GM12878 (cell line): ENCODE data around the gene BNIP3. TPM values are rescaled to one million over a fixed set of nuclear protein-coding genes. Genes with fewer than 3 reads are reported as not detected.

Experiments
- ASH2L ChIP-seq: fragments of 300-600, 200-600 bp; sonication (generic); IDR thresholded peaks from 2 replicates; pipeline ENCODE4 v1.6.1; 2017; ENCODE audit warnings: low read depth, mild to moderate bottlenecking, borderline replicate concordance
- BCL11A ChIP-seq: IDR thresholded peaks from 2 replicates; pipeline ENCODE4 v1.6.1; 2011; ENCODE audit warnings: low read depth, low read length
- BCLAF1 ChIP-seq: fragments of 450-650 bp; IDR thresholded peaks from 2 replicates; pipeline ENCODE4 v1.6.1; 2017; ENCODE audit warnings: antibody characterized with exemption, mild to moderate bottlenecking, moderate library complexity
- BHLHE40 ChIP-seq, 2 experiments: fragments of 450-650 bp in 1 of 2; IDR thresholded peaks; 2 replicates each; pipeline ENCODE4 v1.6.1; 2011 to 2017; ENCODE audit warnings: low read depth in 2 of 2, borderline replicate concordance in 1 of 2, improper control_type of control experiment in 1 of 2, low read length in 1 of 2, mild to moderate bottlenecking in 1 of 2
- CHD2 ChIP-seq: IDR thresholded peaks from 2 replicates; pipeline ENCODE4 v1.6.1; 2011; ENCODE audit warnings: low read depth, low read length, improper control_type of control experiment, borderline replicate concordance
- CREB1 ChIP-seq: IDR thresholded peaks from 2 replicates; pipeline ENCODE4 v1.6.1; 2012; ENCODE audit warnings: low read depth, mild to moderate bottlenecking, inconsistent platforms
- CREM ChIP-seq: IDR thresholded peaks from 2 replicates; pipeline ENCODE4 v1.6.1; 2014; ENCODE audit warnings: antibody characterized with exemption, low read depth
- ESRRA ChIP-seq: IDR thresholded peaks from 2 replicates; pipeline ENCODE4 v1.6.1; 2012; ENCODE audit warnings: mild to moderate bottlenecking, low read length, improper control_type of control experiment
- HCFC1 ChIP-seq: fragments of 150-350 bp; IDR thresholded peaks from 2 replicates; pipeline ENCODE4 v1.6.1; 2014; ENCODE audit warnings: low read length
- KAT2A ChIP-seq: conservative IDR thresholded peaks from 2 replicates; pipeline ENCODE4 v1.6.1; 2011; ENCODE audit warnings: low read depth, low read length; ENCODE audit not compliant: control insufficient read depth
- KLF5 ChIP-seq: fragments of 450-650 bp; IDR thresholded peaks from 2 replicates; pipeline ENCODE4 v1.6.1; 2014; ENCODE audit warnings: mild to moderate bottlenecking; ENCODE audit not compliant: partially characterized antibody
- MLLT1 ChIP-seq: fragments of 450-650 bp; IDR thresholded peaks from 2 replicates; pipeline ENCODE4 v1.6.1; 2016; ENCODE audit warnings: mild to moderate bottlenecking
- MXI1 ChIP-seq: fragments of 150-350 bp; IDR thresholded peaks from 2 replicates; pipeline ENCODE4 v1.6.1; 2011; ENCODE audit warnings: low read depth, mild to moderate bottlenecking, inconsistent platforms, low read length, improper control_type of control experiment
- NR2C2 ChIP-seq: IDR thresholded peaks from 2 replicates; pipeline ENCODE4 v1.6.1; 2011; ENCODE audit warnings: borderline replicate concordance, low read depth; ENCODE audit not compliant: control insufficient read depth, insufficient read length
- PAX5 ChIP-seq: IDR thresholded peaks from 2 replicates; pipeline ENCODE4 v1.6.1; 2011; ENCODE audit warnings: low read depth, low read length, borderline replicate concordance
- POLR2AphosphoS2 ChIP-seq: IDR thresholded peaks from 2 replicates; pipeline ENCODE4 v1.6.1; 2011; ENCODE audit warnings: low read depth, mild to moderate bottlenecking, low read length, improper control_type of control experiment, moderate library complexity
- SIX5 ChIP-seq: IDR thresholded peaks from 2 replicates; pipeline ENCODE4 v1.6.1; 2011; ENCODE audit warnings: mild to moderate bottlenecking, low read depth, low read length, moderate library complexity; ENCODE audit not compliant: severe bottlenecking
- SRF ChIP-seq, 2 experiments: IDR thresholded peaks; 2 replicates each; pipeline ENCODE4 v1.6.1; 2011; ENCODE audit warnings: low read depth in 2 of 2, low read length in 2 of 2, mild to moderate bottlenecking in 1 of 2, moderate library complexity in 1 of 2
- STAT3 ChIP-seq: IDR thresholded peaks from 2 replicates; pipeline ENCODE4 v1.6.1; 2011; ENCODE audit warnings: low read depth, low read length, improper control_type of control experiment
- TAF1 ChIP-seq: IDR thresholded peaks from 2 replicates; pipeline ENCODE4 v1.6.1; 2011; ENCODE audit warnings: mild to moderate bottlenecking, low read depth, low read length, borderline replicate concordance
- ZNF207 ChIP-seq: fragments of 450-650 bp; IDR thresholded peaks from 2 replicates; pipeline ENCODE4 v1.6.1; 2014; ENCODE audit warnings: antibody characterized with exemption, mild to moderate bottlenecking, borderline replicate concordance
- ZSCAN29 ChIP-seq: fragments of 450-650 bp; IDR thresholded peaks from 2 replicates; pipeline ENCODE4 v1.6.1; 2017; ENCODE audit warnings: mild to moderate bottlenecking, moderate library complexity
- ZZZ3 ChIP-seq: IDR thresholded peaks from 2 replicates; pipeline ENCODE4 v1.6.1; 2011; ENCODE audit warnings: low read depth; ENCODE audit not compliant: control insufficient read depth, insufficient read length
- polyA plus RNA-seq, 11 experiments: library from polyadenylated mRNA; depleted of rRNA in 4 of 11; unstranded in 6 of 11; stranded (reverse) in 5 of 11; fragments of >200 nt; fragmentation: Nextera tagmentation in 4 of 11; fragmentation: Illumina TruSeq in 1 of 11; extraction: Ambion mirVana in 4 of 11; extraction: Trizol in 1 of 11; gene quantifications; 1 replicate in 1 of 11; 2 replicates in 10 of 11; pipeline versions ENCODE4 v1.2.1 to v1.2.3, GENCODE V29; 2011 to 2016; ENCODE audit warnings: inconsistent platforms in 2 of 11, missing spikeins in 2 of 11, low read depth in 1 of 11
- total RNA-seq, 4 experiments: library from RNA; depleted of rRNA in 3 of 4; stranded (reverse); fragments of >200 nt in 3 of 4; fragmentation: Illumina TruSeq in 1 of 4; extraction: Trizol in 1 of 4; gene quantifications; 2 replicates each; pipeline versions ENCODE4 v1.2.1 to v1.2.3, GENCODE V29; 2013 to 2021
- TF ChIP-seq, protein P1 (sequence below): IDR thresholded peaks from 2 replicates; pipeline ENCODE4 v1.6.1; 2011; ENCODE audit warnings: low read depth, low read length, improper control_type of control experiment, borderline replicate concordance

Gene BNIP3
- total and polyA plus RNA-seq, 10 of the 15 experiments (the other 5 are each of a cell fraction or from before 2014, with no cell fraction given) = 7.7 to 122 (median 29.9) TPM

- TF ChIP-seq BCLAF1 = peak; percentile 75; the same call in 1 of the 2 replicates
- no peak for TF ChIP-seq KAT2A
- TF ChIP-seq MXI1 = no peak; the same call in 1 of the 2 replicates
- peak; percentile 100 for TF ChIP-seq BHLHE40 (IDR thresholded peaks at IDR 0.05; ENCODE audit: borderline replicate concordance in 1 of 2, low read depth in 2 of 2, low read length in 1 of 2)
- TF ChIP-seq ESRRA = no peak
- no peak for TF ChIP-seq ZZZ3
- no peak for TF ChIP-seq ZSCAN29
- TF ChIP-seq TAF1 = peak; percentile 42; the same call in 1 of the 2 replicates
- TF ChIP-seq CREM = no peak
- TF ChIP-seq, protein P1, sequence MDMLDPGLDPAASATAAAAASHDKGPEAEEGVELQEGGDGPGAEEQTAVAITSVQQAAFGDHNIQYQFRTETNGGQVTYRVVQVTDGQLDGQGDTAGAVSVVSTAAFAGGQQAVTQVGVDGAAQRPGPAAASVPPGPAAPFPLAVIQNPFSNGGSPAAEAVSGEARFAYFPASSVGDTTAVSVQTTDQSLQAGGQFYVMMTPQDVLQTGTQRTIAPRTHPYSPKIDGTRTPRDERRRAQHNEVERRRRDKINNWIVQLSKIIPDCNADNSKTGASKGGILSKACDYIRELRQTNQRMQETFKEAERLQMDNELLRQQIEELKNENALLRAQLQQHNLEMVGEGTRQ = no peak
- TF ChIP-seq POLR2AphosphoS2 = peak; percentile 56; the same call in 1 of the 2 replicates
- TF ChIP-seq ZNF207 = no peak
- TF ChIP-seq BCL11A = no peak
- TF ChIP-seq CREB1 = no peak
- no peak for TF ChIP-seq MLLT1
- no peak for TF ChIP-seq ASH2L
- no peak for TF ChIP-seq SRF (IDR thresholded peaks at IDR 0.05; ENCODE audit: low read depth in 2 of 2, low read length in 2 of 2)
- no peak for TF ChIP-seq SIX5
- no peak for TF ChIP-seq KLF5
- TF ChIP-seq PAX5 = peak; percentile 73; the same call in 1 of the 2 replicates
- no peak for TF ChIP-seq NR2C2
- no peak for TF ChIP-seq STAT3
- no peak for TF ChIP-seq CHD2
- TF ChIP-seq HCFC1 = 0 out of 2 replicates have a peak, but pooled peaks have one; percentile 25
Measured at GRCh38 chr10:131981429-131982184, at the start of gene BNIP3 (continued).
